Astrocyte (in vitro differentiated cells and primary cell): ENCODE data around the gene CREB3L2. TPM values are rescaled to one million over a fixed set of nuclear protein-coding genes. Genes with fewer than 3 reads are reported as not detected.

Experiments
- DNase-seq: peaks from one replicate; pipeline ENCODE4 v3.0.0-alpha.2; 2010; ENCODE audit warnings: low read depth
- FAIRE-seq: peaks from 2 replicates; lab custom pipeline; 2011; peaks lifted over from hg19 to GRCh38; lab: Jason Lieb, UNC
- H2AFZ ChIP-seq: 2 replicates; pipeline ENCODE4 v1.6.0; 2012; ENCODE audit warnings: low read depth, low read length, inconsistent platforms
- H3K27ac ChIP-seq: 2 replicates; pipeline ENCODE4 v1.5.1; 2011; ENCODE audit warnings: low read depth, low read length, inconsistent platforms
- H3K27me3 ChIP-seq: 2 replicates; pipeline ENCODE4 v1.6.0; 2011; ENCODE audit warnings: low read length, inconsistent platforms; ENCODE audit not compliant: insufficient read depth
- H3K36me3 ChIP-seq: 2 replicates; pipeline ENCODE4 v1.5.1; 2011; ENCODE audit warnings: low read length, inconsistent platforms; ENCODE audit not compliant: insufficient read depth
- H3K4me1 ChIP-seq: 2 replicates; pipeline ENCODE4 v1.5.1; 2011; ENCODE audit warnings: low read length, inconsistent platforms; ENCODE audit not compliant: insufficient read depth
- H3K4me2 ChIP-seq: 2 replicates; pipeline ENCODE4 v1.6.0; 2012; ENCODE audit warnings: low read length, inconsistent platforms
- H3K4me3 ChIP-seq: 2 replicates; pipeline ENCODE4 v1.5.1; 2011; ENCODE audit warnings: low read depth, mild to moderate bottlenecking, low read length, inconsistent platforms; ENCODE audit not compliant: insufficient read depth
- H3K79me2 ChIP-seq: 2 replicates; pipeline ENCODE4 v1.6.0; 2012; ENCODE audit warnings: mild to moderate bottlenecking, low read length, inconsistent platforms; ENCODE audit not compliant: insufficient read depth
- H3K9ac ChIP-seq: 2 replicates; pipeline ENCODE4 v1.6.0; 2012; ENCODE audit warnings: mild to moderate bottlenecking, low read length, inconsistent platforms
- H3K9me3 ChIP-seq: 2 replicates; pipeline ENCODE4 v1.5.1; 2012; ENCODE audit warnings: low read depth, mild to moderate bottlenecking, low read length, inconsistent platforms; ENCODE audit not compliant: insufficient read depth
- H4K20me1 ChIP-seq: 2 replicates; pipeline ENCODE4 v1.6.0; 2012; ENCODE audit warnings: low read length, inconsistent platforms; ENCODE audit not compliant: insufficient read depth
- H3K27ac Mint-ChIP-seq: one replicate; pipeline ENCODE4 v1.8.0; 2021; ENCODE audit warnings: mild to moderate bottlenecking, mixed read lengths; ENCODE audit not compliant: unreplicated experiment
- H3K27me3 Mint-ChIP-seq: one replicate; pipeline ENCODE4 v1.8.0; 2021; ENCODE audit warnings: low read depth, mixed read lengths; ENCODE audit not compliant: unreplicated experiment
- H3K36me3 Mint-ChIP-seq: one replicate; pipeline ENCODE4 v1.8.0; 2021; ENCODE audit warnings: low read depth, mixed read lengths; ENCODE audit not compliant: unreplicated experiment
- H3K4me1 Mint-ChIP-seq: one replicate; pipeline ENCODE4 v1.8.0; 2021; ENCODE audit warnings: low read depth, mixed read lengths; ENCODE audit not compliant: unreplicated experiment
- H3K4me3 Mint-ChIP-seq: one replicate; pipeline ENCODE4 v1.8.0; 2021; ENCODE audit warnings: mild to moderate bottlenecking, moderate library complexity, mixed read lengths; ENCODE audit not compliant: unreplicated experiment
- H3K9me3 Mint-ChIP-seq: one replicate; pipeline ENCODE4 v1.8.0; 2021; ENCODE audit warnings: mild to moderate bottlenecking, mixed read lengths; ENCODE audit not compliant: unreplicated experiment
- EZH2 ChIP-seq: IDR thresholded peaks from 2 replicates; pipeline ENCODE4 v1.6.1; 2012; ENCODE audit warnings: mild to moderate bottlenecking, low read length, inconsistent platforms; ENCODE audit not compliant: insufficient read depth
- total RNA-seq: library from RNA; stranded (reverse); gene quantifications from 2 replicates; pipeline ENCODE4 v1.2.1, GENCODE V29; 2021
- TF ChIP-seq, protein P1 (sequence below): IDR thresholded peaks from 2 replicates; pipeline ENCODE4 v1.5.1; 2011; ENCODE audit warnings: low read depth, mild to moderate bottlenecking, inconsistent platforms, low read length, moderate library complexity; ENCODE audit not compliant: insufficient read depth

CREB3L2 gene
- total RNA-seq, 1 donor from 2014 or later = 116 TPM

DNA sequence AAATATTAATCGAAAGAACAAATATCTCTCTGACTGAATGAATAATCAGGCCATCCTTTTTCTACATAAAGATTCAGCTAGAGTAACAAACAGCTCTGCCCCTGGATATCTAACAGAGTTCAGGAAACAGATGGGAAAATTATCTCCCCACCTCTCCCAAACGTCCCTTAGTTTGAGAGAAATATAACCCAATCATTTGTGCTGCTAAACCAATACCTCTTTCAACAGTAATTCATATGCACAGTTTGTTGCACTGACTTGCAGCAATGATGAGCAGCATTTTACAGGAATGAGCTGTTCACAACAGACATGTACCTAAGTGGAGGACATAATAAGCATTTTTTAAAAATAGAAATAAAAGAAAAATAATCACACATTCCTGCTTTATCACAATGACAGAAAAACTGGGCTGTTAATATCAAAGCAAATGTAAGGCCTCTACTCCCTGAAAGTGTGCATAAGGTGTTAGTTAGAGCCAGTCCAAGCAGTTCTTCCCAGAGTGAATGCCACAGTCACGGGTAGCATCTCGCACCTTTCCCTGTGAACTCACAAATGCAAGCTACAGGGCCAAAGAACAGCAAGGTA, 2.3 kb downstream of the CREB3L2 start:
- H3K4me3 Mint-ChIP-seq = peak overlapping the region; percentile 94
- Histone ChIP-seq H3K4me2 (peak overlapping the region; percentile 93), H3K9me3 (no peaks in the 10 kb centered on the region), H3K79me2 (peaks cover 72% of the 10 kb centered on the region), H2AFZ (no peak overlapping the region), H3K4me1 (peaks cover 34% of the 10 kb centered on the region), H3K4me3 (peak overlapping the region; percentile 83), H3K27ac (peak overlapping the region; percentile 96), H3K27me3 (no peaks in the 10 kb centered on the region), H3K36me3 (peaks cover 10% of the 10 kb centered on the region), H4K20me1 (peaks cover 40% of the 10 kb centered on the region), H3K9ac (peak overlapping the region; percentile 97)
- peak overlapping the region; percentile 92 for H3K27ac Mint-ChIP-seq
- peaks cover 17% of the 10 kb centered on the region for H3K36me3 Mint-ChIP-seq
- FAIRE-seq (no peak), DNase-seq (peak; percentile 24)
- no peaks in the 10 kb centered on the region for H3K9me3 Mint-ChIP-seq
- TF ChIP-seq, protein P1, sequence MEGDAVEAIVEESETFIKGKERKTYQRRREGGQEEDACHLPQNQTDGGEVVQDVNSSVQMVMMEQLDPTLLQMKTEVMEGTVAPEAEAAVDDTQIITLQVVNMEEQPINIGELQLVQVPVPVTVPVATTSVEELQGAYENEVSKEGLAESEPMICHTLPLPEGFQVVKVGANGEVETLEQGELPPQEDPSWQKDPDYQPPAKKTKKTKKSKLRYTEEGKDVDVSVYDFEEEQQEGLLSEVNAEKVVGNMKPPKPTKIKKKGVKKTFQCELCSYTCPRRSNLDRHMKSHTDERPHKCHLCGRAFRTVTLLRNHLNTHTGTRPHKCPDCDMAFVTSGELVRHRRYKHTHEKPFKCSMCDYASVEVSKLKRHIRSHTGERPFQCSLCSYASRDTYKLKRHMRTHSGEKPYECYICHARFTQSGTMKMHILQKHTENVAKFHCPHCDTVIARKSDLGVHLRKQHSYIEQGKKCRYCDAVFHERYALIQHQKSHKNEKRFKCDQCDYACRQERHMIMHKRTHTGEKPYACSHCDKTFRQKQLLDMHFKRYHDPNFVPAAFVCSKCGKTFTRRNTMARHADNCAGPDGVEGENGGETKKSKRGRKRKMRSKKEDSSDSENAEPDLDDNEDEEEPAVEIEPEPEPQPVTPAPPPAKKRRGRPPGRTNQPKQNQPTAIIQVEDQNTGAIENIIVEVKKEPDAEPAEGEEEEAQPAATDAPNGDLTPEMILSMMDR = no peak
- TF ChIP-seq EZH2 = no peak
- H3K27me3 Mint-ChIP-seq = no peaks in the 10 kb centered on the region
- H3K4me1 Mint-ChIP-seq = peaks cover 25% of the 10 kb centered on the region

DNA sequence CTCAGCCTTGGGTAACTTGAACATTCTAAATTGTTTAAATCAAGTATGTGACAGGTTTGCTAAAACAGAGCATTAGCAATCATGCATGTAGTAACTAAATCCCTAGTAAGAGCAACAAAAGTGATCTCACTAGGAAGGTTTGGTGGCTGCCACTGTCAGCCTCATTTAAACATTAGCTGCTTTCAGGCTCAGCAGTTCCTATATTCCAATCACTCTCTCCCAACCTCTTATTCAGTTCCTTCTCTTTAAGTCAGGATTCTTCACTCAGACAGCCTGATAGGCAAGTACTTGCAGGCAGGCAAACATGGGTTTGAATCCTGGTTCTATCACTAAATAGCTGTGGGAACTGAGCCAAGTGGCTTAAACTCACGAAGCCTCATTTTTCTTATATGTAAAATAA, 3.6 kb downstream of the CREB3L2 start:
- H3K4me1 Mint-ChIP-seq = peaks cover 35% of the 10 kb centered on the region
- no peak overlapping the region for H3K27ac Mint-ChIP-seq
- no peak for TF ChIP-seq EZH2
- TF ChIP-seq, protein P1 = no peak
- H3K9me3 Mint-ChIP-seq = no peaks in the 10 kb centered on the region
- Histone ChIP-seq H3K9ac (peak overlapping the region; percentile 97), H3K27ac (peak overlapping the region; percentile 96), H3K9me3 (no peaks in the 10 kb centered on the region), H3K4me3 (peak overlapping the region; percentile 83), H3K4me1 (peaks cover 41% of the 10 kb centered on the region), H3K27me3 (no peaks in the 10 kb centered on the region), H2AFZ (no peak overlapping the region), H3K4me2 (peak overlapping the region; percentile 93), H3K36me3 (peaks cover 10% of the 10 kb centered on the region), H3K79me2 (peaks cover 86% of the 10 kb centered on the region), H4K20me1 (peaks cover 50% of the 10 kb centered on the region)
- H3K4me3 Mint-ChIP-seq = peak overlapping the region; percentile 94
- FAIRE-seq (no peak), DNase-seq (no peak)
- peaks cover 20% of the 10 kb centered on the region for H3K36me3 Mint-ChIP-seq
- no peaks in the 10 kb centered on the region for H3K27me3 Mint-ChIP-seq

DNA sequence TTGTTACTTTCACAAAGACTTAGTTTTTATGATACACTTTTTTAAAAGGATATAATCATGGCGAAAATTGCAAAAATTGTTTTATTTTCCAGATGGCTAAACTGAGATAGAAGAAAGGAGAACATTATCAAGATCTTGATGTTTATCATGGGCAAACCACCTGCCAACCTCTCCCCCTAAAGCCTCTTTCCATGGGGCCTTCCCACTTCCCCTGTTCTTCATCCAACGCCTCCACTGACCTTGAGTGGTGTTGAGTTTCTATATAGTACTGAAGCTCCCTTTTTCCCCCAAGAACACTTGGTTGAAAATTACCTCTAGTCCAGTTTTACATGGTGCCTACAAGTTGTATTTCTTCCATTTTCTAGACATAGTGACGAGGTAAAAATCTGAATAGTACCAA, 5.0 kb downstream of the CREB3L2 start:
- Histone ChIP-seq H3K4me2 (peak overlapping the region; percentile 59), H2AFZ (no peak overlapping the region), H3K4me3 (no peak overlapping the region), H4K20me1 (peaks cover 55% of the 10 kb centered on the region), H3K36me3 (peaks cover 10% of the 10 kb centered on the region), H3K4me1 (peaks cover 55% of the 10 kb centered on the region), H3K79me2 (peaks cover 99% of the 10 kb centered on the region), H3K27ac (peak overlapping the region; percentile 26), H3K27me3 (no peaks in the 10 kb centered on the region), H3K9ac (no peak overlapping the region), H3K9me3 (no peaks in the 10 kb centered on the region)
- Mint-ChIP-seq H3K36me3 (peaks cover 26% of the 10 kb centered on the region), H3K4me1 (peaks cover 48% of the 10 kb centered on the region), H3K27ac (peak overlapping the region; percentile 58), H3K9me3 (no peaks in the 10 kb centered on the region), H3K4me3 (peak overlapping the region; percentile 34), H3K27me3 (no peaks in the 10 kb centered on the region)
- FAIRE-seq = no peak
- DNase-seq = no peak
- TF ChIP-seq, protein P1 = no peak
- TF ChIP-seq EZH2 = no peak
